PFSK-1 (cell line): ENCODE measurements around the gene SSH2.

ENCODE experiments used
- POLR2AphosphoS5 ChIP-seq: IDR thresholded peaks from 2 replicates; pipeline ENCODE4 v1.6.1; 2012; ENCODE audit warnings: low read depth, mild to moderate bottlenecking, control low read depth, low read length, moderate library complexity
- SIN3A ChIP-seq: IDR thresholded peaks from 2 replicates; pipeline ENCODE4 v1.6.1; 2012; ENCODE audit warnings: mild to moderate bottlenecking, low read length, moderate library complexity, borderline replicate concordance; ENCODE audit not compliant: insufficient read depth
- TAF1 ChIP-seq: IDR thresholded peaks from 2 replicates; pipeline ENCODE4 v1.6.1; 2012; ENCODE audit warnings: low read length, control low read depth, borderline replicate concordance; ENCODE audit not compliant: insufficient read depth

DNA sequence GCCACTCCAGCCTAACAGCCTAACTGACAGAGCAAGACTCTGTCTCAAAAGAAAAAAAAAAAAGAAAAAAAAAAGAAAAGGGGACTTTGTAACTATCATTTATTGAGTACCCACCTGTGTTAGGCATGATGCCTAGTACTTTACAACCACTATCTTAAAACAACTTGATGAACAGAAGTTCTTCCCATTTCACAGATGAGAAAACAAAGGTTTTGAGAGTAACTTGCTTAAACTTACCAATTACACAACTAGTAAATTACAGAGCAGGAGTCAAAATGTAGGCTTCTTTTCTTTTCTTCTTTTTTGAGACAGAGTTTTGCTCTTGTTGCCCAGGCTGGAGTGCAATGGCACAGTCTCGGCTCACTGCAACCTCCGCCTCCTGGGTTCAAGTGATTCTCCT lies 210.6 kb downstream of the SSH2 start:
- TF ChIP-seq TAF1 (no peak), POLR2AphosphoS5 (no peak), SIN3A (no peak)
